Astrocyte (in vitro differentiated cells and primary cell): ENCODE data around the gene VSTM4. TPM values are rescaled to one million over a fixed set of nuclear protein-coding genes. Genes with fewer than 3 reads are reported as not detected.

Experiments
- DNase-seq: peaks from one replicate; pipeline ENCODE4 v3.0.0-alpha.2; 2010; ENCODE audit warnings: low read depth
- FAIRE-seq: peaks from 2 replicates; lab custom pipeline; 2011; peaks lifted over from hg19 to GRCh38; lab: Jason Lieb, UNC
- H2AFZ ChIP-seq: 2 replicates; pipeline ENCODE4 v1.6.0; 2012; ENCODE audit warnings: low read depth, low read length, inconsistent platforms
- H3K27ac ChIP-seq: 2 replicates; pipeline ENCODE4 v1.5.1; 2011; ENCODE audit warnings: low read depth, low read length, inconsistent platforms
- H3K27me3 ChIP-seq: 2 replicates; pipeline ENCODE4 v1.6.0; 2011; ENCODE audit warnings: low read length, inconsistent platforms; ENCODE audit not compliant: insufficient read depth
- H3K36me3 ChIP-seq: 2 replicates; pipeline ENCODE4 v1.5.1; 2011; ENCODE audit warnings: low read length, inconsistent platforms; ENCODE audit not compliant: insufficient read depth
- H3K4me1 ChIP-seq: 2 replicates; pipeline ENCODE4 v1.5.1; 2011; ENCODE audit warnings: low read length, inconsistent platforms; ENCODE audit not compliant: insufficient read depth
- H3K4me2 ChIP-seq: 2 replicates; pipeline ENCODE4 v1.6.0; 2012; ENCODE audit warnings: low read length, inconsistent platforms
- H3K4me3 ChIP-seq: 2 replicates; pipeline ENCODE4 v1.5.1; 2011; ENCODE audit warnings: low read depth, mild to moderate bottlenecking, low read length, inconsistent platforms; ENCODE audit not compliant: insufficient read depth
- H3K79me2 ChIP-seq: 2 replicates; pipeline ENCODE4 v1.6.0; 2012; ENCODE audit warnings: mild to moderate bottlenecking, low read length, inconsistent platforms; ENCODE audit not compliant: insufficient read depth
- H3K9ac ChIP-seq: 2 replicates; pipeline ENCODE4 v1.6.0; 2012; ENCODE audit warnings: mild to moderate bottlenecking, low read length, inconsistent platforms
- H3K9me3 ChIP-seq: 2 replicates; pipeline ENCODE4 v1.5.1; 2012; ENCODE audit warnings: low read depth, mild to moderate bottlenecking, low read length, inconsistent platforms; ENCODE audit not compliant: insufficient read depth
- H4K20me1 ChIP-seq: 2 replicates; pipeline ENCODE4 v1.6.0; 2012; ENCODE audit warnings: low read length, inconsistent platforms; ENCODE audit not compliant: insufficient read depth
- H3K27ac Mint-ChIP-seq: one replicate; pipeline ENCODE4 v1.8.0; 2021; ENCODE audit warnings: mild to moderate bottlenecking, mixed read lengths; ENCODE audit not compliant: unreplicated experiment
- H3K27me3 Mint-ChIP-seq: one replicate; pipeline ENCODE4 v1.8.0; 2021; ENCODE audit warnings: low read depth, mixed read lengths; ENCODE audit not compliant: unreplicated experiment
- H3K36me3 Mint-ChIP-seq: one replicate; pipeline ENCODE4 v1.8.0; 2021; ENCODE audit warnings: low read depth, mixed read lengths; ENCODE audit not compliant: unreplicated experiment
- H3K4me1 Mint-ChIP-seq: one replicate; pipeline ENCODE4 v1.8.0; 2021; ENCODE audit warnings: low read depth, mixed read lengths; ENCODE audit not compliant: unreplicated experiment
- H3K4me3 Mint-ChIP-seq: one replicate; pipeline ENCODE4 v1.8.0; 2021; ENCODE audit warnings: mild to moderate bottlenecking, moderate library complexity, mixed read lengths; ENCODE audit not compliant: unreplicated experiment
- H3K9me3 Mint-ChIP-seq: one replicate; pipeline ENCODE4 v1.8.0; 2021; ENCODE audit warnings: mild to moderate bottlenecking, mixed read lengths; ENCODE audit not compliant: unreplicated experiment
- CTCF ChIP-seq: IDR thresholded peaks from 2 replicates; pipeline ENCODE4 v1.5.1; 2011; ENCODE audit warnings: low read depth, mild to moderate bottlenecking, inconsistent platforms, low read length, moderate library complexity; ENCODE audit not compliant: insufficient read depth
- EZH2 ChIP-seq: IDR thresholded peaks from 2 replicates; pipeline ENCODE4 v1.6.1; 2012; ENCODE audit warnings: mild to moderate bottlenecking, low read length, inconsistent platforms; ENCODE audit not compliant: insufficient read depth
- total RNA-seq: library from RNA; stranded (reverse); gene quantifications from 2 replicates; pipeline ENCODE4 v1.2.1, GENCODE V29; 2021

VSTM4 gene
- total RNA-seq, 1 donor from 2014 or later = 1.1 TPM

GRCh38 chr10:48978318-48978717 is 137.0 kb downstream of the VSTM4 start:
- no peak for TF ChIP-seq CTCF
- no peak for TF ChIP-seq EZH2
- DNase-seq (no peak), FAIRE-seq (no peak)
- H3K27me3 ChIP-seq = peaks cover 4% of the 10 kb centered on the region
- peaks cover 56% of the 10 kb centered on the region for H3K27me3 Mint-ChIP-seq
- H3K4me3 ChIP-seq = no peak overlapping the region
- H2AFZ ChIP-seq = no peak overlapping the region
- no peaks in the 10 kb centered on the region for H3K79me2 ChIP-seq
- H3K9me3 ChIP-seq = no peaks in the 10 kb centered on the region
- H3K36me3 Mint-ChIP-seq = no peaks in the 10 kb centered on the region
- no peak overlapping the region for H3K4me2 ChIP-seq
- H3K9me3 Mint-ChIP-seq = peaks cover 2% of the 10 kb centered on the region
- no peaks in the 10 kb centered on the region for H3K4me1 Mint-ChIP-seq
- no peak overlapping the region for H3K4me3 Mint-ChIP-seq
- H3K27ac ChIP-seq = no peak overlapping the region
- H3K4me1 ChIP-seq = no peaks in the 10 kb centered on the region
- no peak overlapping the region for H3K9ac ChIP-seq
- no peaks in the 10 kb centered on the region for H4K20me1 ChIP-seq
- H3K36me3 ChIP-seq = no peaks in the 10 kb centered on the region
- no peak overlapping the region for H3K27ac Mint-ChIP-seq

- no peaks in the 10 kb centered on the region for H3K4me1 Mint-ChIP-seq
- Histone ChIP-seq H3K27ac (no peak overlapping the region), H3K9ac (no peak overlapping the region), H2AFZ (no peak overlapping the region), H3K79me2 (no peaks in the 10 kb centered on the region), H3K4me2 (no peak overlapping the region), H3K4me3 (no peak overlapping the region), H4K20me1 (no peaks in the 10 kb centered on the region), H3K27me3 (peaks cover 4% of the 10 kb centered on the region), H3K9me3 (no peaks in the 10 kb centered on the region), H3K4me1 (no peaks in the 10 kb centered on the region), H3K36me3 (no peaks in the 10 kb centered on the region)
- H3K9me3 Mint-ChIP-seq = peaks cover 2% of the 10 kb centered on the region
- H3K4me3 Mint-ChIP-seq = no peak overlapping the region
- DNase-seq (no peak), FAIRE-seq (no peak)
- TF ChIP-seq EZH2 (no peak), CTCF (peak; percentile 12)
- H3K36me3 Mint-ChIP-seq = no peaks in the 10 kb centered on the region
- peaks cover 55% of the 10 kb centered on the region for H3K27me3 Mint-ChIP-seq
- H3K27ac Mint-ChIP-seq = no peak overlapping the region
Measured at GRCh38 chr10:48976196-48976595, 139.1 kb downstream of the VSTM4 start.

GRCh38 chr10:48974510-48975156 is 140.7 kb downstream of the VSTM4 start:
- FAIRE-seq = no peak
- H3K27me3 Mint-ChIP-seq = peaks cover 54% of the 10 kb centered on the region
- H3K9me3 ChIP-seq = no peaks in the 10 kb centered on the region

More at GRCh38 chr10:48974510-48975156, 140.7 kb downstream of the VSTM4 start:
- no peaks in the 10 kb centered on the region for H3K4me1 Mint-ChIP-seq
- no peak for DNase-seq
- no peaks in the 10 kb centered on the region for H3K36me3 ChIP-seq
- H3K4me3 Mint-ChIP-seq = no peak overlapping the region
- no peak overlapping the region for H3K27ac ChIP-seq
- H3K79me2 ChIP-seq = no peaks in the 10 kb centered on the region
- no peak overlapping the region for H2AFZ ChIP-seq
- no peaks in the 10 kb centered on the region for H3K36me3 Mint-ChIP-seq
- H3K27me3 ChIP-seq = peaks cover 2% of the 10 kb centered on the region
- H3K4me3 ChIP-seq = no peak overlapping the region
- H4K20me1 ChIP-seq = no peaks in the 10 kb centered on the region
- H3K4me2 ChIP-seq = no peak overlapping the region
- no peak overlapping the region for H3K27ac Mint-ChIP-seq
- H3K9me3 Mint-ChIP-seq = peaks cover 2% of the 10 kb centered on the region
- H3K4me1 ChIP-seq = no peaks in the 10 kb centered on the region
- H3K9ac ChIP-seq = no peak overlapping the region
- TF ChIP-seq EZH2 (no peak), CTCF (no peak)
